ENCODE data around the gene SP110. TPM values are rescaled to one million over a fixed set of nuclear protein-coding genes. Genes with fewer than 3 reads are reported as not detected.

SP110 gene
- total and polyA plus RNA-seq, 2 donors (not counting 3 experiments of a cell fraction or from before 2014, with no cell fraction given) = 10.2 to 10.7 TPM

GRCh38 chr2:230244211-230244610 is 24.4 kb upstream of the SP110 start:
- H3K4me2 ChIP-seq (ENCODE audit: insufficient read depth, low read length) = no peak overlapping the region
- H4K20me1 ChIP-seq (replicated peaks; ENCODE audit: control insufficient read depth, extremely low read depth, insufficient read depth, low read length) = no peaks in the 10 kb centered on the region
- peaks cover 2 to 19% of the 10 kb centered on the region in 2 experiments for H3K27me3 ChIP-seq (ENCODE audit: control insufficient read depth in 2 of 2, insufficient read depth in 2 of 2, low read length in 2 of 2)
- TF ChIP-seq POLR2AphosphoS5 (IDR thresholded peaks at IDR 0.05; ENCODE audit: insufficient read depth, low read depth, low read length) = no peak
- no peak for TF ChIP-seq GATA2 (IDR thresholded peaks at IDR 0.05; ENCODE audit: insufficient read depth, insufficient read length, low read depth, low read length)
- no peak for TF ChIP-seq MYC (IDR thresholded peaks at IDR 0.05; ENCODE audit: low read depth, low read length)
- no peak for TF ChIP-seq CTCF (IDR thresholded peaks at IDR 0.05; ENCODE audit: extremely low read depth in 1 of 2, insufficient read depth in 1 of 2, low read depth in 1 of 2, low read length in 2 of 2)
- TF ChIP-seq JUN (IDR thresholded peaks at IDR 0.05; ENCODE audit: borderline replicate concordance, insufficient read depth, insufficient read length, low read depth) = no peak
- no peak for TF ChIP-seq EZH2 (IDR thresholded peaks at IDR 0.05; ENCODE audit: borderline replicate concordance, low read depth, low read length, severe bottlenecking)
- no peaks in the 10 kb centered on the region for H3K79me2 ChIP-seq (ENCODE audit: control insufficient read depth, insufficient read depth, low read length)
- H2AFZ ChIP-seq (ENCODE audit: low read depth, low read length) = no peak overlapping the region
- H3K9me1 ChIP-seq (replicated peaks; ENCODE audit: control insufficient read depth, extremely low read depth, insufficient read depth, low read length) = no peaks in the 10 kb centered on the region
- no peak overlapping the region for H3K9ac ChIP-seq (replicated peaks; ENCODE audit: extremely low read depth, insufficient read depth, low read length)
- FAIRE-seq (no peak), DNase-seq (ENCODE audit: low read depth, low spot score) (no peak)
- dilution Hi-C loops (cut with MboI; ENCODE audit: extremely low pct_ligation_motif_present, low sequenced_read_pairs) (no loop called here), intact Hi-C loops (cut with micrococcal nuclease) (no loop called here)
- no peaks in the 10 kb centered on the region for H3K36me3 ChIP-seq (ENCODE audit: control insufficient read depth in 2 of 2, extremely low read depth in 1 of 2, insufficient read depth in 2 of 2, low read length in 2 of 2)
- H3K9me3 ChIP-seq (replicated peaks; ENCODE audit: control insufficient read depth, insufficient read depth, low read length) = no peaks in the 10 kb centered on the region
- ChIA-PET POLR2A (no interaction called here), CTCF (no interaction called here)
- no TSS peak for BruUV-seq (replicated peaks)
- H3K4me1 ChIP-seq (ENCODE audit: control insufficient read depth, extremely low read depth, insufficient read depth, low read length) = no peaks in the 10 kb centered on the region
- H3K4me3 ChIP-seq (replicated peaks in 1 of 3; ENCODE audit: insufficient read depth in 1 of 3, low read depth in 1 of 3, low read length in 3 of 3) = no peak overlapping the region
- no peak overlapping the region for H3K27ac ChIP-seq (ENCODE audit: insufficient read depth, low read depth, low read length)

GRCh38 chr2:230234845-230235244 is 15.1 kb upstream of the SP110 start:
- no peaks in the 10 kb centered on the region for H3K27me3 ChIP-seq (ENCODE audit: control insufficient read depth in 2 of 2, insufficient read depth in 2 of 2, low read length in 2 of 2)
- H4K20me1 ChIP-seq (replicated peaks; ENCODE audit: control insufficient read depth, extremely low read depth, insufficient read depth, low read length) = no peaks in the 10 kb centered on the region
- no TSS peak for BruUV-seq (replicated peaks)
- no peaks in the 10 kb centered on the region for H3K79me2 ChIP-seq (ENCODE audit: control insufficient read depth, insufficient read depth, low read length)
- CTCF ChIA-PET = no interaction called here
- H3K27ac ChIP-seq (ENCODE audit: insufficient read depth, low read depth, low read length) = no peak overlapping the region
- POLR2A ChIA-PET = no interaction called here
- dilution Hi-C loops (cut with MboI; ENCODE audit: extremely low pct_ligation_motif_present, low sequenced_read_pairs) (no loop called here), intact Hi-C loops (cut with micrococcal nuclease) (no loop called here)
- no peak for TF ChIP-seq MYC (IDR thresholded peaks at IDR 0.05; ENCODE audit: low read depth, low read length)
- no peak for TF ChIP-seq FOS (IDR thresholded peaks at IDR 0.05; ENCODE audit: borderline replicate concordance, insufficient read depth, low read length)
- TF ChIP-seq EZH2 (IDR thresholded peaks at IDR 0.05; ENCODE audit: borderline replicate concordance, low read depth, low read length, severe bottlenecking) = no peak
- TF ChIP-seq MAX (IDR thresholded peaks at IDR 0.05; ENCODE audit: insufficient read depth, insufficient read length) = no peak
- no peak for TF ChIP-seq CTCF (IDR thresholded peaks at IDR 0.05; ENCODE audit: extremely low read depth in 1 of 2, insufficient read depth in 1 of 2, low read depth in 1 of 2, low read length in 2 of 2)
- peaks cover 5% of the 10 kb centered on the region for H3K4me1 ChIP-seq (ENCODE audit: control insufficient read depth, extremely low read depth, insufficient read depth, low read length)
- no peaks in the 10 kb centered on the region for H3K9me1 ChIP-seq (replicated peaks; ENCODE audit: control insufficient read depth, extremely low read depth, insufficient read depth, low read length)
- no peak overlapping the region for H3K4me3 ChIP-seq (replicated peaks in 1 of 3; ENCODE audit: insufficient read depth in 1 of 3, low read depth in 1 of 3, low read length in 3 of 3)
- FAIRE-seq (no peak), DNase-seq (ENCODE audit: low read depth, low spot score) (no peak)
- no peak overlapping the region for H3K9ac ChIP-seq (replicated peaks; ENCODE audit: extremely low read depth, insufficient read depth, low read length)
- no peak overlapping the region for H3K4me2 ChIP-seq (ENCODE audit: insufficient read depth, low read length)
- H3K9me3 ChIP-seq (replicated peaks; ENCODE audit: control insufficient read depth, insufficient read depth, low read length) = no peaks in the 10 kb centered on the region
- H3K36me3 ChIP-seq (ENCODE audit: control insufficient read depth in 2 of 2, extremely low read depth in 1 of 2, insufficient read depth in 2 of 2, low read length in 2 of 2) = no peaks in the 10 kb centered on the region
- no peak overlapping the region for H2AFZ ChIP-seq (ENCODE audit: low read depth, low read length)
